Liver (tissue), 9 donors: ENCODE results near the gene KIAA0825. TPM values are rescaled to one million over a fixed set of nuclear protein-coding genes. Genes with fewer than 3 reads are reported as not detected.

Source experiments
- DNase-seq: peaks from one replicate; pipeline ENCODE4 v3.0.0-alpha.2; 2017; ENCODE audit warnings: low spot score
- H3K27ac ChIP-seq, 2 donors: one replicate each; pipeline ENCODE4 v1.7.0; 2013; ENCODE audit warnings: inconsistent platforms in 2 of 2, low read length in 2 of 2, control low read depth in 1 of 2, low read depth in 1 of 2, mild to moderate bottlenecking in 1 of 2
- H3K27me3 ChIP-seq, 4 donors: one replicate each; pipeline versions ENCODE4 v1.6.1 to v1.7.0; 2013; ENCODE audit warnings: low read length in 3 of 4, inconsistent platforms in 1 of 4, mild to moderate bottlenecking in 1 of 4, moderate library complexity in 1 of 4; ENCODE audit not compliant: control insufficient read depth in 4 of 4, insufficient read depth in 4 of 4
- H3K36me3 ChIP-seq, 4 donors: one replicate each; pipeline versions ENCODE4 v1.6.1 to v1.7.0; 2013; ENCODE audit warnings: low read length in 3 of 4, mild to moderate bottlenecking in 3 of 4, low read depth in 1 of 4, moderate library complexity in 1 of 4; ENCODE audit not compliant: control insufficient read depth in 4 of 4, insufficient read depth in 3 of 4
- H3K4me1 ChIP-seq, 4 donors: one replicate each; pipeline versions ENCODE4 v1.6.1 to v1.7.0; 2013; ENCODE audit warnings: low read length in 3 of 4, mild to moderate bottlenecking in 3 of 4, moderate library complexity in 1 of 4; ENCODE audit not compliant: control insufficient read depth in 4 of 4, insufficient read depth in 4 of 4
- H3K4me3 ChIP-seq, 3 donors: one replicate each; pipeline versions ENCODE4 v1.6.1 to v1.7.0; 2013; ENCODE audit warnings: low read length in 3 of 3, control low read depth in 1 of 3, low read depth in 1 of 3, mild to moderate bottlenecking in 1 of 3
- H3K9ac ChIP-seq, 2 donors: one replicate each; pipeline ENCODE4 v1.7.0; 2013; ENCODE audit warnings: low read length in 2 of 2, mild to moderate bottlenecking in 2 of 2, moderate library complexity in 2 of 2, control low read depth in 1 of 2, low read depth in 1 of 2
- H3K9me3 ChIP-seq, 4 donors: one replicate each; pipeline versions ENCODE4 v1.6.1 to v1.7.0; 2013; ENCODE audit warnings: low read length in 3 of 4; ENCODE audit not compliant: control insufficient read depth in 4 of 4
- ATF3 ChIP-seq: IDR thresholded peaks from 2 replicates; pipeline ENCODE4 v1.6.1; 2016; ENCODE audit warnings: antibody characterized with exemption
- CTCF ChIP-seq: fragments of 150-350 bp; IDR thresholded peaks from 2 replicates; pipeline ENCODE4 v1.5.1; 2017; ENCODE audit warnings: improper control_type of control experiment, low read depth, low read length; ENCODE audit not compliant: missing input control
- EGR1 ChIP-seq, 2 donors: IDR thresholded peaks; 2 replicates each; pipeline ENCODE4 v1.6.1; 2016 to 2018; ENCODE audit warnings: antibody characterized with exemption in 2 of 2, low read depth in 2 of 2
- FOXA1 ChIP-seq: IDR thresholded peaks from 2 replicates; pipeline ENCODE4 v1.6.1; 2016; ENCODE audit warnings: antibody characterized with exemption
- FOXA2 ChIP-seq: IDR thresholded peaks from 2 replicates; pipeline ENCODE4 v1.6.1; 2016; ENCODE audit warnings: antibody characterized with exemption
- GABPA ChIP-seq, 2 donors: IDR thresholded peaks in 1 of 2; conservative IDR thresholded peaks in 1 of 2; 2 replicates each; pipeline ENCODE4 v1.6.1; 2016; ENCODE audit warnings: antibody characterized with exemption in 2 of 2, mild to moderate bottlenecking in 1 of 2, moderate library complexity in 1 of 2
- HNF4A ChIP-seq, 2 donors: conservative IDR thresholded peaks; 2 replicates each; pipeline ENCODE4 v1.6.1; 2016; ENCODE audit warnings: antibody characterized with exemption in 2 of 2, mild to moderate bottlenecking in 2 of 2
- HNF4G ChIP-seq: IDR thresholded peaks from 2 replicates; pipeline ENCODE4 v1.6.1; 2016; ENCODE audit warnings: antibody characterized with exemption
- JUND ChIP-seq, 2 donors: IDR thresholded peaks; 2 replicates each; pipeline ENCODE4 v1.6.1; 2016; ENCODE audit warnings: antibody characterized with exemption in 2 of 2
- MAX ChIP-seq: IDR thresholded peaks from 2 replicates; pipeline ENCODE4 v1.6.1; 2016; ENCODE audit warnings: antibody characterized with exemption
- NR2F2 ChIP-seq: IDR thresholded peaks from 2 replicates; pipeline ENCODE4 v1.6.1; 2016; ENCODE audit warnings: antibody characterized with exemption
- RAD21 ChIP-seq, 2 donors: IDR thresholded peaks; 2 replicates each; pipeline ENCODE4 v1.6.1; 2016; ENCODE audit warnings: antibody characterized with exemption in 2 of 2, mild to moderate bottlenecking in 2 of 2
- REST ChIP-seq: IDR thresholded peaks from 2 replicates; pipeline ENCODE4 v1.6.1; 2016; ENCODE audit warnings: antibody characterized with exemption, mild to moderate bottlenecking
- RXRA ChIP-seq, 2 donors: IDR thresholded peaks; 2 replicates each; pipeline ENCODE4 v1.6.1; 2017 to 2018; ENCODE audit warnings: antibody characterized with exemption in 2 of 2, mild to moderate bottlenecking in 1 of 2
- SP1 ChIP-seq: IDR thresholded peaks from 2 replicates; pipeline ENCODE4 v1.6.1; 2018; ENCODE audit warnings: antibody characterized with exemption, mild to moderate bottlenecking
- TAF1 ChIP-seq: conservative IDR thresholded peaks from 2 replicates; pipeline ENCODE4 v1.6.1; 2016; ENCODE audit warnings: antibody characterized with exemption, mild to moderate bottlenecking
- YY1 ChIP-seq: IDR thresholded peaks from 2 replicates; pipeline ENCODE4 v1.6.1; 2016; ENCODE audit warnings: antibody characterized with exemption, mild to moderate bottlenecking
- WGBS: extraction: QIAGEN DNeasy Blood & Tissue Kit; methylation state at CpG from one replicate; pipeline ENCODE4 v1.1.7; 2013; 5-methylcytosine and 5-hydroxymethylcytosine counted together
- polyA plus RNA-seq, 2 donors: library from polyadenylated mRNA; stranded (reverse) in 1 of 2; unstranded in 1 of 2; fragments of 200-250 nt in 1 of 2; fragments of >200 nt in 1 of 2; fragmentation: Nextera tagmentation in 1 of 2; extraction: Ambion mirVana in 1 of 2; gene quantifications; one replicate each; pipeline versions ENCODE4 v1.2.1 to v1.2.3, GENCODE V29; 2013 to 2015
- total RNA-seq, 2 donors: library from RNA; depleted of rRNA; stranded (reverse); fragments of >200 nt; gene quantifications; one replicate each; pipeline ENCODE4 v1.2.3, GENCODE V29; 2014
- donor health status: healthy.
- donor health status: healthy.
- donor health status: healthy.
- donor health status: healthy.
- donor health status: healthy.

Gene KIAA0825
- total and polyA plus RNA-seq, 4 donors: 0.25 to 3.2 (median 1.2) TPM

GRCh38 chr5:94395468-94395867 is 222.9 kb downstream of the KIAA0825 start:
- H3K27me3 ChIP-seq: no peaks in the 10 kb centered on the region
- H3K36me3 ChIP-seq: no peaks in the 10 kb centered on the region
- H3K27ac ChIP-seq: no peak overlapping the region
- H3K4me1 ChIP-seq: no peaks in the 10 kb centered on the region
- no peak overlapping the region for H3K4me3 ChIP-seq
- H3K9ac ChIP-seq: no peak overlapping the region
- TF ChIP-seq SP1 (no peak), JUND (IDR thresholded peaks at IDR 0.05) (no peak), FOXA1 (no peak), MAX (no peak), RXRA (IDR thresholded peaks at IDR 0.05) (no peak), YY1 (no peak), EGR1 (IDR thresholded peaks at IDR 0.05; ENCODE audit: low read depth in 2 of 2) (no peak), RAD21 (IDR thresholded peaks at IDR 0.05) (no peak), CTCF (no peak), REST (no peak), ATF3 (no peak), FOXA2 (no peak), HNF4G (no peak), GABPA (IDR thresholded peaks at IDR 0.05 in 1 of 2, conservative IDR thresholded peaks at IDR 0.05 in 1 of 2) (no peak), HNF4A (conservative IDR thresholded peaks at IDR 0.05) (no peak), NR2F2 (no peak)
- no peak for DNase-seq
- 60% methylated on average over 1 of the region's 1 CpG for WGBS
- H3K9me3 ChIP-seq: no peaks in the 10 kb centered on the region

- no peak for DNase-seq
- Histone ChIP-seq H3K27me3 (no peaks in the 10 kb centered on the region), H3K9me3 (no peaks in the 10 kb centered on the region), H3K36me3 (no peaks in the 10 kb centered on the region), H3K27ac (no peak overlapping the region), H3K4me1 (no peaks in the 10 kb centered on the region), H3K4me3 (no peak overlapping the region), H3K9ac (no peak overlapping the region)
- no peak for TF ChIP-seq TAF1
- no peak for TF ChIP-seq MAX
- TF ChIP-seq EGR1 (IDR thresholded peaks at IDR 0.05; ENCODE audit: low read depth in 2 of 2): no peak
- no peak for TF ChIP-seq RAD21 (IDR thresholded peaks at IDR 0.05)
- no peak for TF ChIP-seq FOXA1
- no peak for TF ChIP-seq NR2F2
- WGBS: 90% methylated on average over 1 of the region's 1 CpG
Measured at GRCh38 chr5:94391996-94392395, 226.4 kb downstream of the KIAA0825 start.
